ENCODE measurements around the gene KIAA0408. TPM values are rescaled to one million over a fixed set of nuclear protein-coding genes. Genes with fewer than 3 reads are reported as not detected.

The KIAA0408 gene
- total and polyA plus RNA-seq, 9 donors, result 1.8 to 7.4 (median 4.0) TPM

DNA sequence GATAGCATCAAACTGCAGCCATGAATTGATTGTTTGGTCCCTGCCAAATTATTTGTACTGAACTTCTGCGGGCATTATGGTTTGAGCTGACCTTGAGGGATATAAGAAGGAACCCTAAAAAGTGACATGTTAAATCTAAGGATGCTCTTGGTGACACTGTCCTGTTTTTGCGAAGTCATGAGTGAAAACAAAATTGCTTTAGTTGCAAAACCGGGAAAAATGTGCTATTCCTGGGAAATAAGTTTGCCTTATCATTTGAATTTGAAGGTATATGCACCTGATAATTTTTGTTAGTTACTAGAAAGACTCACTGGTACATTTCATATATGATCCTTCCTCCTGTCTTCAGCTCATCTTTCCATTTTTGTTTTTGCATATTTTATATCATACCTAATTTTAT is 7.8 kb downstream of the KIAA0408 start:
- no peak for DNase-seq
- WGBS, 3 donors, result 91 to 96% (median 95%) methylated on average over 3 of the region's 3 CpGs
- Histone ChIP-seq H3K36me3 (no peaks in the 10 kb centered on the region), H3K27me3 (no peaks in the 10 kb centered on the region), H3K9me3 (no peaks in the 10 kb centered on the region), H3K27ac (no peak overlapping the region), H3K4me3 (no peak overlapping the region), H3K4me1 (ENCODE audit: insufficient read depth) (no peaks in the 10 kb centered on the region)
- intact Hi-C loops (cut with DNase I), result no loop called here
- TF ChIP-seq POLR2A (IDR thresholded peaks at IDR 0.05) (no peak), EP300 (IDR thresholded peaks at IDR 0.05) (no peak)
- TF ChIP-seq, protein P1, sequence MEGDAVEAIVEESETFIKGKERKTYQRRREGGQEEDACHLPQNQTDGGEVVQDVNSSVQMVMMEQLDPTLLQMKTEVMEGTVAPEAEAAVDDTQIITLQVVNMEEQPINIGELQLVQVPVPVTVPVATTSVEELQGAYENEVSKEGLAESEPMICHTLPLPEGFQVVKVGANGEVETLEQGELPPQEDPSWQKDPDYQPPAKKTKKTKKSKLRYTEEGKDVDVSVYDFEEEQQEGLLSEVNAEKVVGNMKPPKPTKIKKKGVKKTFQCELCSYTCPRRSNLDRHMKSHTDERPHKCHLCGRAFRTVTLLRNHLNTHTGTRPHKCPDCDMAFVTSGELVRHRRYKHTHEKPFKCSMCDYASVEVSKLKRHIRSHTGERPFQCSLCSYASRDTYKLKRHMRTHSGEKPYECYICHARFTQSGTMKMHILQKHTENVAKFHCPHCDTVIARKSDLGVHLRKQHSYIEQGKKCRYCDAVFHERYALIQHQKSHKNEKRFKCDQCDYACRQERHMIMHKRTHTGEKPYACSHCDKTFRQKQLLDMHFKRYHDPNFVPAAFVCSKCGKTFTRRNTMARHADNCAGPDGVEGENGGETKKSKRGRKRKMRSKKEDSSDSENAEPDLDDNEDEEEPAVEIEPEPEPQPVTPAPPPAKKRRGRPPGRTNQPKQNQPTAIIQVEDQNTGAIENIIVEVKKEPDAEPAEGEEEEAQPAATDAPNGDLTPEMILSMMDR (IDR thresholded peaks at IDR 0.05), result no peak

DNA sequence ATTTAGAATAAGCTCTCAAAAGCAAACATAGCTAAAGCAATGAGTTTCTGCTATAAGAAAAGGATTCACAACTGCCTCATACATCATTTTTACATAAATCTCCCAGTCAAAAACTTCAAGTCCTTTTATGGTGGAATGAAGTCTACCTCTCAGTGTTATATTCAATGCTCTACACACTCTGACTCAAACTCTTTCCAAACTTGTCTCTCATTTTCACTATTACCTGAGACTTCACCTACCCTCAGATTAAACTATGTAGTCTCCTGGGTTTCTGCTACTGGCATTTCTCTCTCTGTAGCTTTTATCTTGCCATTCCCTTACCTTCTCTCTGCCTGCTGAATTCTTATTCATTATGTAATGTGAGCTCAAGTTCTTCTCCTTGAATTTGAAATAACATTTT is 11.4 kb downstream of the KIAA0408 start:
- Histone ChIP-seq H3K4me1 (ENCODE audit: insufficient read depth) (no peaks in the 10 kb centered on the region), H3K9me3 (no peaks in the 10 kb centered on the region), H3K36me3 (no peaks in the 10 kb centered on the region), H3K27ac (no peak overlapping the region), H3K27me3 (no peaks in the 10 kb centered on the region), H3K4me3 (no peak overlapping the region)
- no peak for DNase-seq
- TF ChIP-seq EP300 (IDR thresholded peaks at IDR 0.05) (no peak), POLR2A (IDR thresholded peaks at IDR 0.05) (no peak)
- TF ChIP-seq, protein P1 (IDR thresholded peaks at IDR 0.05), result no peak
- intact Hi-C loops (cut with DNase I), result no loop called here

DNA sequence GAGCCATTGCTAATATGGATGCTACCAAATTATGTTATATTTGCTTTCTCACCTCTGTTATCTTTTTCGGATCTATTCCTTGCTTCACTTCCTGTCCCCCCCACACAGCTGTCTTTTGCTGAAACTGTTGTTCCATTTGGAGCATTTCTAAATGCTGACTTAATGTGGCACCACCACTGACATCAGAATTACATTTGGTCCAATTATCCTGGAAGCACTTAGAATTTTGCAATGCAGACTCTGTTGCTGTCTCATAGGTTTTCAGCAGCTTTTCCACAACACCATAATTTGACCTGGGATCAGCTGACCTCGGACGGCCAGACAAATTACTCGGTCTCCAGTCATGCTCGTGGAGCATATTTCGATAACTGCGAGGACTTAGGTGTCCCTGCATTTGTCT is 12.8 kb downstream of the KIAA0408 start:
- no peak overlapping the region for H3K27ac ChIP-seq
- no peak for DNase-seq
- H3K4me3 ChIP-seq, result no peak overlapping the region
- intact Hi-C loops (cut with DNase I), result no loop called here
- WGBS, 3 donors, result 93 to 95% (median 95%) methylated on average over 7 of the region's 7 CpGs
- no peaks in the 10 kb centered on the region for H3K27me3 ChIP-seq
- no peaks in the 10 kb centered on the region for H3K9me3 ChIP-seq
- H3K36me3 ChIP-seq, result no peaks in the 10 kb centered on the region
- no peaks in the 10 kb centered on the region for H3K4me1 ChIP-seq (ENCODE audit: insufficient read depth)
- TF ChIP-seq EP300 (IDR thresholded peaks at IDR 0.05), result no peak
- TF ChIP-seq POLR2A (IDR thresholded peaks at IDR 0.05), result no peak
- TF ChIP-seq, protein P1 (IDR thresholded peaks at IDR 0.05), result no peak

DNA sequence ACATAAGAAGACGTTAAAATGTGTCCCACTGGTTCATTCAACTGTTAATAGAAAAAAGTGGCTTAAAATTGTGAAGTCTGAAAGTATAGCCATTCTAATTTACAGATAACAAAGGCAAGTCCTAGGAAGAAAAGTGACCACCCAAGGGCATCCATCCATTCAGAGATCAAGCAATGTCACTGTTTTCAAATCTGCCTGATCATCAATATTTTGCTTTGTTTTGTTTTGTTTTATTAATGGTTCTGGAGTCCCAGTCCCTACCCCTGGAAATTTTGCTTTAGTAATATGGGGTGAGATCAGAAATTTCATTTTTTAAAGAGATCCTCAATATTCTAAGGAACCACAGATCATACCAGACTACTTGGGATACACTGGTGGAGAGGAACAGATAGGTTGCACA is 17.3 kb downstream of the KIAA0408 start:
- Histone ChIP-seq H3K4me1 (ENCODE audit: insufficient read depth) (no peaks in the 10 kb centered on the region), H3K27me3 (no peaks in the 10 kb centered on the region), H3K4me3 (no peak overlapping the region), H3K36me3 (no peaks in the 10 kb centered on the region), H3K27ac (no peak overlapping the region), H3K9me3 (no peaks in the 10 kb centered on the region)
- intact Hi-C loops (cut with DNase I), result no loop called here
- WGBS, 3 donors, result 47 to 71% (median 50%) methylated on average over 1 of the region's 1 CpG
- TF ChIP-seq POLR2A (IDR thresholded peaks at IDR 0.05) (no peak), EP300 (IDR thresholded peaks at IDR 0.05) (no peak)
- TF ChIP-seq, protein P1 (IDR thresholded peaks at IDR 0.05), result no peak
- no peak for DNase-seq

DNA sequence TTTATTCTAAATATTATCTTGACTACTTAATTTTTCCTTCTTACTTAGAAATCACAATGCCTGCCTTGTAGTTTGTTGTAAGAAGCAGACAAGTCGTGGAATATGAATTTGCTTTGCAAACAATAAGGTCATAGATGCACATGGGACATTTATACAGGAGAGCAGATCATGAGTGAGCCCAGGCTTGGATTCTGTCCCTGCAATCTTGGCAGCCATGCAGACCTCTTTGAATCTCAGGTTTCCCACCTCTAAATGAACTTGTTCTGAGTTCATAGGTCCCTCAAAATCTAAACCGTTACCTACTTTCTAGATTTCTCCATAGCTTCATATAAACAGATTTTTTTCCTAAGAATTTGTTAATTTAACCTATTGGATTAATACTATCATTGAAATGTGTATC is 19.5 kb downstream of the KIAA0408 start:
- DNase-seq, result no peak
- H3K4me3 ChIP-seq, result no peak overlapping the region
- H3K36me3 ChIP-seq, result no peaks in the 10 kb centered on the region
- TF ChIP-seq, protein P1 (IDR thresholded peaks at IDR 0.05), result no peak
- TF ChIP-seq POLR2A (IDR thresholded peaks at IDR 0.05) (no peak), EP300 (IDR thresholded peaks at IDR 0.05) (no peak)
- no peaks in the 10 kb centered on the region for H3K4me1 ChIP-seq (ENCODE audit: insufficient read depth)
- no peaks in the 10 kb centered on the region for H3K9me3 ChIP-seq
- H3K27ac ChIP-seq, result no peak overlapping the region
- intact Hi-C loops (cut with DNase I), result no loop called here
- no peaks in the 10 kb centered on the region for H3K27me3 ChIP-seq
- WGBS, 3 donors, result 26 to 83% (median 55%) methylated on average over 2 of the region's 2 CpGs
